ENCODE results near the gene KIF5A. TPM values are rescaled to one million over a fixed set of nuclear protein-coding genes. Genes with fewer than 3 reads are reported as not detected.

The KIF5A gene
- total RNA-seq, 3 donors from 2014 or later (not counting 1 experiment from before 2014, with no cell fraction given) = 0.09 to 0.40 (median 0.16) TPM

DNA sequence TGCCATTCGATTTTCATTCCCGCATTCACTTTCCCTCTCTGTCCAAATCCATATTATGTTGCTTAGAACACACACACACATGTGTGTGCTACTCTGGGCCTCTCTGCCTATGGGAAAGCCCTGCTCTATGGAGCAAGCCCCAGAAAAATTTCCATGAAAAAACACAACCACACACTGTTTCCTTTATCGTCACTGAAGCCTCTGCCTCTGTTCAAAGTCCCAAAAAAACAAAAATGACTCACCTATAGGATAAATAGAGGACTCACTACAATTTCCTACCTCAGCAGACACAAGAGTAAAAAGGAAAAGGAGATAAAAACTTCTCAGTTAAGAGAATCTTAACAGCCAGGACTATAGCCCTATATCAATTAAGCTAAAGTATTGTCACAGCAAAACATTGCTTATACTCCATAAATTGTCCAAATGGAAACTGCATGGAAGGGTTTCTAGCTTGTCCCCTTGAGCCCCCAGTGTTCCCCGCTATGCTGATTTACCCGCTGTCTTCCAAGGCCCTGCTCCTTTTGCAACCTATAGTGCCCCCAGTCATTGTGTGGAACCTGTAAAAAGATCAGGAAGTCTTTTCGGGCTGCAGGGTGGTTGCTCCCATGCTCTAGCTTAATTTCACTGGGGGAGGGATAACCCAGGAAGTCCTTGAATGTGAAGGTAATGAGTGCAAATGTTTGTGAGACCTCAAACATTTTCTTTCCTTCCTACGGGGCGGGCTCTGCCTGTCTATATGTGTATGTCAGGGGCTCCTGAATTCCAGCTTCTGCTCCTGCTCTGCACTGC is 30.0 kb downstream of the KIF5A start:
- no peaks in the 10 kb centered on the region for H3K9me3 Mint-ChIP-seq
- ATAC-seq = no peak
- H3K4me3 Mint-ChIP-seq = no peak overlapping the region
- H3K36me3 Mint-ChIP-seq = peaks cover 6% of the 10 kb centered on the region
- H3K9me3 ChIP-seq (ENCODE audit: control insufficient read depth, insufficient read depth, low read length) = no peaks in the 10 kb centered on the region
- H3K4me1 Mint-ChIP-seq = peaks cover 8 to 9% of the 10 kb centered on the region in 2 donors
- H3K4me3 ChIP-seq (ENCODE audit: low read length) = no peak overlapping the region
- WGBS (ENCODE audit: insufficient coverage) = 91% methylated on average over 8 of the region's 8 CpGs
- H3K36me3 ChIP-seq (ENCODE audit: control insufficient read depth, insufficient read depth, low read length) = no peaks in the 10 kb centered on the region
- no peak overlapping the region for H3K27ac ChIP-seq (ENCODE audit: low read length)
- H3K27me3 Mint-ChIP-seq (ENCODE audit: low read depth in 2 of 2) = peaks cover 13 to 20% of the 10 kb centered on the region in 2 donors
- TF ChIP-seq, protein P1, sequence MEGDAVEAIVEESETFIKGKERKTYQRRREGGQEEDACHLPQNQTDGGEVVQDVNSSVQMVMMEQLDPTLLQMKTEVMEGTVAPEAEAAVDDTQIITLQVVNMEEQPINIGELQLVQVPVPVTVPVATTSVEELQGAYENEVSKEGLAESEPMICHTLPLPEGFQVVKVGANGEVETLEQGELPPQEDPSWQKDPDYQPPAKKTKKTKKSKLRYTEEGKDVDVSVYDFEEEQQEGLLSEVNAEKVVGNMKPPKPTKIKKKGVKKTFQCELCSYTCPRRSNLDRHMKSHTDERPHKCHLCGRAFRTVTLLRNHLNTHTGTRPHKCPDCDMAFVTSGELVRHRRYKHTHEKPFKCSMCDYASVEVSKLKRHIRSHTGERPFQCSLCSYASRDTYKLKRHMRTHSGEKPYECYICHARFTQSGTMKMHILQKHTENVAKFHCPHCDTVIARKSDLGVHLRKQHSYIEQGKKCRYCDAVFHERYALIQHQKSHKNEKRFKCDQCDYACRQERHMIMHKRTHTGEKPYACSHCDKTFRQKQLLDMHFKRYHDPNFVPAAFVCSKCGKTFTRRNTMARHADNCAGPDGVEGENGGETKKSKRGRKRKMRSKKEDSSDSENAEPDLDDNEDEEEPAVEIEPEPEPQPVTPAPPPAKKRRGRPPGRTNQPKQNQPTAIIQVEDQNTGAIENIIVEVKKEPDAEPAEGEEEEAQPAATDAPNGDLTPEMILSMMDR (IDR thresholded peaks at IDR 0.05) = no peak
- no peak for DNase-seq
- H3K4me1 ChIP-seq (ENCODE audit: control insufficient read depth, insufficient read depth, low read length) = no peaks in the 10 kb centered on the region
- no peaks in the 10 kb centered on the region for H3K27me3 ChIP-seq (ENCODE audit: control insufficient read depth, insufficient read depth, low read length)
- no peak overlapping the region for H3K27ac Mint-ChIP-seq
- intact Hi-C loops (cut with micrococcal nuclease) = no loop called here

DNA sequence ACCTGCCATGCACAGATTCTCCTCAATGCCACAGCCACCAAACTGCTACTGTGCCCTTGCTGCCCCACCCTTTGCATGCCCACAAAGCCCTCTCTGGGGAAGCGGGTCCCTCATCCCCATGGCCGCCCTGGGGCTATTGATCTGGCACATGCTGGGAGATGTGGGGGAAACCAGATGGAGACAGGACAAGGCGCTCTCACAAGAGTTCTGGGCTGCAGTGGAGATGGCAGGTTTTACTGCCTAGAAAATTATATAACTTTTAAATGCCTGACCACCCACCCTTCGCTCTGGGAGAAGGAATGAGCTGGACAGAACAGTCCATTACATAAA is 30.6 kb downstream of the KIF5A start:
- H3K4me1 ChIP-seq (ENCODE audit: control insufficient read depth, insufficient read depth, low read length) = no peaks in the 10 kb centered on the region
- 94% methylated on average over 4 of the region's 4 CpGs for WGBS (ENCODE audit: insufficient coverage)
- no peak for DNase-seq
- H3K36me3 ChIP-seq (ENCODE audit: control insufficient read depth, insufficient read depth, low read length) = no peaks in the 10 kb centered on the region
- Mint-ChIP-seq H3K36me3 (peaks cover 6% of the 10 kb centered on the region), H3K4me3 (no peak overlapping the region), H3K27me3 (ENCODE audit: low read depth in 2 of 2) (peaks cover 13 to 22% of the 10 kb centered on the region in 2 donors), H3K27ac (no peak overlapping the region), H3K4me1 (peaks cover 8 to 9% of the 10 kb centered on the region in 2 donors), H3K9me3 (no peaks in the 10 kb centered on the region)
- no peaks in the 10 kb centered on the region for H3K9me3 ChIP-seq (ENCODE audit: control insufficient read depth, insufficient read depth, low read length)
- TF ChIP-seq, protein P1 (IDR thresholded peaks at IDR 0.05) = no peak
- H3K27ac ChIP-seq (ENCODE audit: low read length) = no peak overlapping the region
- H3K4me3 ChIP-seq (ENCODE audit: low read length) = no peak overlapping the region
- intact Hi-C loops (cut with micrococcal nuclease) = no loop called here
- H3K27me3 ChIP-seq (ENCODE audit: control insufficient read depth, insufficient read depth, low read length) = no peaks in the 10 kb centered on the region
- no peak for ATAC-seq

- H3K27ac Mint-ChIP-seq = no peak overlapping the region
- Histone ChIP-seq H3K4me1 (ENCODE audit: control insufficient read depth, insufficient read depth, low read length) (no peaks in the 10 kb centered on the region), H3K27me3 (ENCODE audit: control insufficient read depth, insufficient read depth, low read length) (no peaks in the 10 kb centered on the region), H3K9me3 (ENCODE audit: control insufficient read depth, insufficient read depth, low read length) (no peaks in the 10 kb centered on the region), H3K4me3 (ENCODE audit: low read length) (no peak overlapping the region), H3K36me3 (ENCODE audit: control insufficient read depth, insufficient read depth, low read length) (no peaks in the 10 kb centered on the region), H3K27ac (ENCODE audit: low read length) (no peak overlapping the region)
- WGBS (ENCODE audit: insufficient coverage) = 88% methylated on average over 1 of the region's 1 CpG
- no peak overlapping the region for H3K4me3 Mint-ChIP-seq
- DNase-seq (no peak), ATAC-seq (no peak)
- peaks cover 6% of the 10 kb centered on the region for H3K36me3 Mint-ChIP-seq
- intact Hi-C loops (cut with micrococcal nuclease) = loop anchor here (2.0 kb wide), 2 partner anchors 51 to 111 kb away; partner anchors contain the start of gene B4GALNT1
- no peaks in the 10 kb centered on the region for H3K9me3 Mint-ChIP-seq
- peaks cover 13 to 20% of the 10 kb centered on the region in 2 donors for H3K27me3 Mint-ChIP-seq (ENCODE audit: low read depth in 2 of 2)
- peaks cover 8 to 9% of the 10 kb centered on the region in 2 donors for H3K4me1 Mint-ChIP-seq
- TF ChIP-seq, protein P1 (IDR thresholded peaks at IDR 0.05) = no peak
Observed at GRCh38 chr12:57581802-57582201, 32.0 kb downstream of the KIF5A start.
